Endothelial cell of umbilical vein (primary cell): ENCODE results near the gene NDUFB10. TPM values are rescaled to one million over a fixed set of nuclear protein-coding genes. Genes with fewer than 3 reads are reported as not detected.

Experiments
- BruUV-seq: library from RNA; stranded (reverse); fragments of 400-500 nt; replicated peaks from 2 replicates; lab custom pipeline; 2021; lab: Mats Ljungman, UMichigan
- CTCF ChIA-PET: fragments of 300-600, 350-600 bp; sonication (Branson Sonifier 250); formaldehyde crosslinking; loops from one replicate; lab custom pipeline; 2021; ENCODE audit warnings: antibody characterized with exemption, inconsistent platforms; lab: Charles Lee
- POLR2A ChIA-PET: fragments of 300-600, 350-600 bp; sonication (Branson Sonifier 250); formaldehyde crosslinking; loops from one replicate; lab custom pipeline; 2021; ENCODE audit warnings: antibody characterized with exemption, inconsistent platforms; lab: Charles Lee
- DNase-seq: peaks from one replicate; pipeline ENCODE4 v3.0.0-alpha.2; 2011; ENCODE audit warnings: low read depth, low spot score
- FAIRE-seq: peaks from 2 replicates; lab custom pipeline; 2011; peaks lifted over from hg19 to GRCh38; lab: Jason Lieb, UNC
- H2AFZ ChIP-seq: 2 replicates; pipeline ENCODE4 v1.6.0; 2012; ENCODE audit warnings: low read depth, low read length, control low read depth, inconsistent platforms
- H3K27ac ChIP-seq: 2 replicates; pipeline ENCODE4 v1.5.1; 2011; ENCODE audit warnings: low read depth, mild to moderate bottlenecking, control low read depth, low read length, moderate library complexity; ENCODE audit not compliant: insufficient read depth
- H3K27me3 ChIP-seq, 2 experiments: 2 replicates each; pipeline versions ENCODE4 v1.6.0 to v1.6.1; 2011; ENCODE audit warnings: low read length in 2 of 2, mixed read lengths in 1 of 2; ENCODE audit not compliant: control insufficient read depth in 2 of 2, insufficient read depth in 2 of 2
- H3K36me3 ChIP-seq, 2 experiments: 2 replicates in 1 of 2; 3 replicates in 1 of 2; pipeline ENCODE4 v1.5.1; 2011; ENCODE audit warnings: low read length in 2 of 2, mild to moderate bottlenecking in 1 of 2, moderate library complexity in 1 of 2; ENCODE audit not compliant: control insufficient read depth in 2 of 2, insufficient read depth in 2 of 2; ENCODE audit errors: extremely low read depth in 1 of 2
- H3K4me1 ChIP-seq: 3 replicates; pipeline ENCODE4 v1.5.1; 2011; ENCODE audit warnings: mild to moderate bottlenecking, low read length; ENCODE audit not compliant: control insufficient read depth, insufficient read depth; ENCODE audit errors: extremely low read depth
- H3K4me2 ChIP-seq: 2 replicates; pipeline ENCODE4 v1.6.1; 2011; ENCODE audit warnings: low read length, control low read depth, mixed read lengths; ENCODE audit not compliant: insufficient read depth
- H3K4me3 ChIP-seq, 3 experiments: fragments of 200-600 bp in 1 of 3; sonication (generic), shearing (Covaris generic) in 1 of 3; replicated peaks in 1 of 3; 2 replicates each; pipeline ENCODE4 v1.5.1; 2011 to 2016; ENCODE audit warnings: control low read depth in 3 of 3, low read length in 3 of 3, mild to moderate bottlenecking in 2 of 3, inconsistent platforms in 1 of 3, low read depth in 1 of 3, moderate library complexity in 1 of 3; ENCODE audit not compliant: insufficient read depth in 1 of 3
- H3K79me2 ChIP-seq: 2 replicates; pipeline ENCODE4 v1.6.0; 2012; ENCODE audit warnings: low read length, inconsistent platforms; ENCODE audit not compliant: control insufficient read depth, insufficient read depth
- H3K9ac ChIP-seq: replicated peaks from 2 replicates; pipeline ENCODE3; 2011; ENCODE audit warnings: low read length, control low read depth; ENCODE audit not compliant: insufficient read depth; ENCODE audit errors: extremely low read depth
- H3K9me1 ChIP-seq: replicated peaks from 3 replicates; pipeline ENCODE4 v1.6.0; 2011; ENCODE audit warnings: mild to moderate bottlenecking, low read length; ENCODE audit not compliant: control insufficient read depth, insufficient read depth; ENCODE audit errors: extremely low read depth
- H3K9me3 ChIP-seq: replicated peaks from 2 replicates; pipeline ENCODE4 v1.5.1; 2012; ENCODE audit warnings: low read length, inconsistent platforms; ENCODE audit not compliant: control insufficient read depth, insufficient read depth
- H4K20me1 ChIP-seq: replicated peaks from 2 replicates; pipeline ENCODE3; 2011; ENCODE audit warnings: mild to moderate bottlenecking, low read length; ENCODE audit not compliant: control insufficient read depth, insufficient read depth; ENCODE audit errors: extremely low read depth
- EZH2 ChIP-seq: IDR thresholded peaks from 2 replicates; pipeline ENCODE4 v1.6.1; 2012; ENCODE audit warnings: borderline replicate concordance, low read depth, mild to moderate bottlenecking, moderate library complexity, low read length, inconsistent platforms; ENCODE audit not compliant: severe bottlenecking
- FOS ChIP-seq: IDR thresholded peaks from 2 replicates; pipeline ENCODE4 v1.6.1; 2011; ENCODE audit warnings: mild to moderate bottlenecking, low read length, moderate library complexity, borderline replicate concordance; ENCODE audit not compliant: insufficient read depth
- GATA2 ChIP-seq: IDR thresholded peaks from 2 replicates; pipeline ENCODE4 v1.7.0; 2011; ENCODE audit warnings: low read depth, mild to moderate bottlenecking, moderate library complexity, mixed read lengths, low read length; ENCODE audit not compliant: insufficient read length, insufficient read depth
- JUN ChIP-seq: IDR thresholded peaks from 2 replicates; pipeline ENCODE4 v1.6.1; 2011; ENCODE audit warnings: borderline replicate concordance, low read depth; ENCODE audit not compliant: insufficient read length, insufficient read depth
- MAX ChIP-seq: IDR thresholded peaks from 2 replicates; pipeline ENCODE4 v1.6.1; 2011; ENCODE audit not compliant: insufficient read depth, insufficient read length
- MYC ChIP-seq: IDR thresholded peaks from one replicate; pipeline ENCODE4 v1.6.1; 2011; ENCODE audit warnings: mild to moderate bottlenecking, low read depth, low read length
- POLR2A ChIP-seq: IDR thresholded peaks from 2 replicates; pipeline ENCODE4 v1.6.1; 2012; ENCODE audit warnings: low read depth, mild to moderate bottlenecking, control low read depth, low read length
- dilution Hi-C: fragments of 300-500 bp; cut with MboI; formaldehyde crosslinking; loops from one replicate; pipeline ENCODE4 v1.15.0; 2019; ENCODE audit warnings: low sequenced_read_pairs; ENCODE audit not compliant: extremely low pct_ligation_motif_present
- intact Hi-C: fragments of 100-400 bp; cut with micrococcal nuclease; formaldehyde crosslinking; loops from one replicate; pipeline ENCODE4 v1.10.0; 2022
- polyA plus RNA-seq, 4 experiments: library from polyadenylated mRNA; depleted of rRNA in 3 of 4; stranded (reverse) in 3 of 4; unstranded in 1 of 4; fragments of >200 nt; gene quantifications; 2 replicates each; pipeline versions ENCODE4 v1.2.1 to v1.2.3, GENCODE V29; 2011 to 2012; ENCODE audit warnings: missing spikeins in 1 of 4
- total RNA-seq: library from RNA; stranded (reverse); gene quantifications from 2 replicates; pipeline ENCODE4 v1.2.3, GENCODE V29; 2021

Gene NDUFB10
- total and polyA plus RNA-seq, 2 donors (not counting 3 experiments of a cell fraction or from before 2014, with no cell fraction given): 124 to 167 TPM

- TF ChIP-seq POLR2A (no peak), EZH2 (no peak), FOS (no peak), MAX (no peak), MYC (no peak), GATA2 (no peak), JUN (no peak)
- ChIA-PET POLR2A (interaction anchor here (0.6 kb wide), 1 partner anchor 15 kb away, joined by 4 read pairs; no protein-coding TSS in a partner anchor), CTCF (interaction anchor here (1.6 to 2.7 kb wide), 2 partner anchors 13 to 131 kb away, joined by 10 to 28 read pairs; no protein-coding TSS in a partner anchor)
- H3K9me3 ChIP-seq: no peaks in the 10 kb centered on the region
- BruUV-seq: no TSS peak
- dilution Hi-C loops: no loop called here
- no peaks in the 10 kb centered on the region for H3K9me1 ChIP-seq
- intact Hi-C loops: loop anchor here (2.0 kb wide), 1 partner anchor 44 kb away; the partner anchor contains the start of gene RPS2
- peak overlapping the region; percentile 89 for H3K9ac ChIP-seq
- H3K79me2 ChIP-seq: peaks cover 55% of the 10 kb centered on the region
- no peaks in the 10 kb centered on the region for H3K36me3 ChIP-seq
- H2AFZ ChIP-seq: peak overlapping the region; percentile 15
- no peak for FAIRE-seq
- H3K4me3 ChIP-seq: peak overlapping the region; percentile 71 to 76 (median 72)
- H3K4me2 ChIP-seq: peak overlapping the region; percentile 92
- peak overlapping the region; percentile 82 for H3K27ac ChIP-seq
- peaks cover 44% of the 10 kb centered on the region for H3K4me1 ChIP-seq
- no peaks in the 10 kb centered on the region for H3K27me3 ChIP-seq
- H4K20me1 ChIP-seq: no peaks in the 10 kb centered on the region
- peak; percentile 26 for DNase-seq
Measured at GRCh38 chr16:2009164-2009711, 49.9 kb downstream of the NDUFB10 start.
